HG02623 (cell line): ENCODE data around the gene ALS2CL.

ENCODE experiments used
- ATAC-seq: cut with Tn5 transposase; IDR thresholded peaks from one replicate; pipeline ENCODE4 v1.9.1; 2021; ENCODE audit warnings: moderate library complexity; ENCODE audit not compliant: unreplicated experiment

The ALS2CL gene

GRCh38 chr3:46643701-46644100 lies 49.8 kb downstream of the ALS2CL start:
- no peak for ATAC-seq

DNA sequence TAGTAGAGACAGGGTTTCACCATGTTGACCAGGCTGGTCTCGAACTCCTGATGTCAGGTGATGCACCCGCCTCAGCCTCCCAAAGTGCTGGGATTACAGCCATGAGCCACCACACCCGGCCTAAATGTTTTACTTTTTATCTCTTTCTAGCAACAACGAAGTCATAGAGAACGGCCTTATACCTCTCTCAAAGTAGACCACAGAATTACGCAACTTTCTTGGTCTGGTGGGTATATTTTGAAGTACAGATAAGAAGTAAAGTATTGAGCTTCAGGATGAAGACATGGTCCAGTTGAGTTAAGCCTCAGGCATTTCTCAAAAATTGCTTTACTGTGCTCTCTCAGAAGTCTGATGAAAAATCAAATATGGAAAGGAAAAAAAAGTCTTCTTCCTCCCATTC lies 50.5 kb downstream of the ALS2CL start:
- no peak for ATAC-seq

- ATAC-seq: no peak
These were observed 52.6 kb downstream of the ALS2CL start for GRCh38 chr3:46640927-46641326.

- no peak for ATAC-seq
These were observed 54.3 kb downstream of the ALS2CL start for GRCh38 chr3:46639221-46639620.

DNA sequence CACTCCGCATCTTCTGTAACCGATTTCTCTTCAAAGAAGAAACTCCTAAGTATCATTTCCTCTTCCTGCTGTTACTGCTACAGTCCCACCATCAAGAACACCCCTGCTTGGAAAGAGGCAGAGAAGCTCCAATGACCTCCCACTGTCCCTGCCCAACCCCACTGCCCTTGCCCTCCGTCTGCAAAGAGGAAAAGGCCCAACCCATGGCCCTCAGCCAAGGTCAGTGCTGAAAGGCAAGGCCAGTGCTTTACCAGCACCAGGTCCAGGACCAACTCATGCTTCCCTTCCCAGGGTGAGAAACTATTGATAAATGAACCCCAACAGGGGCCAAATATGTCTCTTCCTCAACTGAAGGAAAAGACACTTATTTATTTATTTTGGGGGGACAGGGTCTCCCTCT lies 58.6 kb downstream of the ALS2CL start:
- no peak for ATAC-seq

- ATAC-seq: no peak
These were observed 60.7 kb downstream of the ALS2CL start for GRCh38 chr3:46632792-46633191.

GRCh38 chr3:46629551-46630517 lies 63.6 kb downstream of the ALS2CL start:
- ATAC-seq: peak; percentile 84

- ATAC-seq: no peak
These were observed 64.5 kb downstream of the ALS2CL start for GRCh38 chr3:46628901-46629369.

- no peak for ATAC-seq
These were observed 66.4 kb downstream of the ALS2CL start for GRCh38 chr3:46627078-46627477.

DNA sequence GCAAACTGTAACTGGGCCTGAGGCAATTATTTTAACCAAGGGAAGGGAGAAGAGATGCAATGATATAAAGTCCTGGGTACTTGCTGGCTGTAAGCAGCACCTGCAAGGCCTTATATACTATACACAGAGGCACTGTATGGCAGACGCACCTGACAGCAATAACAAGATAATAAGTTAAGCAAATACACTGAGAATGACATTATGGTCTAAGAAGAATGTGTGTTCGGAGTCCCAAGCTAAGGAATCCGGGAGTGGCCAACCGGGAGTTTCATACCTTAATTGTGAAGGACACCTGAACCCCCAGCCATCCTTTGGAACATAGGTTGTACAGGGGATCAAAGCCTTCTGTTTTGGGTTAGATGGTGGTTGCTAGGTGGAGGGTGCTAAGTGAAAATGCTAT lies 67.4 kb downstream of the ALS2CL start:
- ATAC-seq: no peak

DNA sequence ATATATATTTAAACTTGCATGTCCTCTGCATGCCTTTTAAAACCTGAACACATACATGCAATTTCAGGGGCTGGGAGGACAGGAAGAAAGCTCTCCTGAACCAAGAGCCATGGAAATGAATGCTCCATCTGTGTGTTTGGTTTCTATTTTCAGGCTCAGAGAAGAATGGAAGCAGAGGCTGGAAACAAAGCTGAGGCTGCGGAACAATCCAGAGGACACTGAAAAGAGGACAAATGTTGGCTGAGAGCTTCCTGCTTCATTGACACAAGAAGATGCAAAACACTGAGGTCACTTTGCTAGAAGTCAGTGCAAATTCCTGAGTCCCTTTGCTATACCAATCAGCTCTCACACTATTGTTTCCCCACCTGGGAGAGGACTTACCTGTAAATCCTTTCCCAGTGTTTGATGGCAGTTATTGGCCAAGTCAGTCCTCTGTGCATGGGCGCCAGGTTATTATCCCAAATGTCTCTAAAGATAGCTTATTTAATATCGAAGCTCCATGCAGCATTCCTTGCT lies 68.4 kb downstream of the ALS2CL start:
- no peak for ATAC-seq

DNA sequence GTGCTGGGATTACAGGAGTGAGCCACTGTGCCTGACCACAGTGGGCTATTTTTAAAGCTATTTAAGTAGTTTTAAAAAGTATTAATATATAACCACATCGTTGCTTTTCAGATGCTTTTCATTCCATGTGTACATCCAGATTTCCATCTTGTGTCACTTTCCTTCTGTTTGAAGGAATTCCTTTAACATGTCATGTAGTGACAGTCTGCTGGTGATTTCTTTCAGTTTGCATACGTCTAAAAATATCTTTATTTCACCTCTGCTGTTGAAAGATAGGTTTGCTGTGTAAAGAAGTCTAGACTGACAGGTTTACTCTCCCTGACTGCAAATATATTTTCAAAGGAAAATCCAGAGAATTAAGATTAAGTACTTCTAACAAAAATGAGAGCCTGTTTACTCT lies 68.9 kb downstream of the ALS2CL start:
- no peak for ATAC-seq

GRCh38 chr3:46619845-46620778 lies 73.4 kb downstream of the ALS2CL start:
- ATAC-seq: no peak
